Astrocyte (in vitro differentiated cells and primary cell): ENCODE measurements around the gene GRIN2A.

ENCODE experiments used
- EZH2 ChIP-seq: IDR thresholded peaks from 2 replicates; pipeline ENCODE4 v1.6.1; 2012; ENCODE audit warnings: mild to moderate bottlenecking, low read length, inconsistent platforms; ENCODE audit not compliant: insufficient read depth
- TF ChIP-seq, protein P1 (sequence below): IDR thresholded peaks from 2 replicates; pipeline ENCODE4 v1.5.1; 2011; ENCODE audit warnings: low read depth, mild to moderate bottlenecking, inconsistent platforms, low read length, moderate library complexity; ENCODE audit not compliant: insufficient read depth

- TF ChIP-seq, protein P1, sequence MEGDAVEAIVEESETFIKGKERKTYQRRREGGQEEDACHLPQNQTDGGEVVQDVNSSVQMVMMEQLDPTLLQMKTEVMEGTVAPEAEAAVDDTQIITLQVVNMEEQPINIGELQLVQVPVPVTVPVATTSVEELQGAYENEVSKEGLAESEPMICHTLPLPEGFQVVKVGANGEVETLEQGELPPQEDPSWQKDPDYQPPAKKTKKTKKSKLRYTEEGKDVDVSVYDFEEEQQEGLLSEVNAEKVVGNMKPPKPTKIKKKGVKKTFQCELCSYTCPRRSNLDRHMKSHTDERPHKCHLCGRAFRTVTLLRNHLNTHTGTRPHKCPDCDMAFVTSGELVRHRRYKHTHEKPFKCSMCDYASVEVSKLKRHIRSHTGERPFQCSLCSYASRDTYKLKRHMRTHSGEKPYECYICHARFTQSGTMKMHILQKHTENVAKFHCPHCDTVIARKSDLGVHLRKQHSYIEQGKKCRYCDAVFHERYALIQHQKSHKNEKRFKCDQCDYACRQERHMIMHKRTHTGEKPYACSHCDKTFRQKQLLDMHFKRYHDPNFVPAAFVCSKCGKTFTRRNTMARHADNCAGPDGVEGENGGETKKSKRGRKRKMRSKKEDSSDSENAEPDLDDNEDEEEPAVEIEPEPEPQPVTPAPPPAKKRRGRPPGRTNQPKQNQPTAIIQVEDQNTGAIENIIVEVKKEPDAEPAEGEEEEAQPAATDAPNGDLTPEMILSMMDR: no peak
- no peak for TF ChIP-seq EZH2
These were observed 133.4 kb downstream of the GRIN2A start for GRCh38 chr16:10048850-10049249.
